ENCODE results near the gene ZNF644.
"Not testable (repeated sequence)": the region's sequence is repeated elsewhere in the genome, so short reads cannot be mapped to it uniquely, and the experiment has no call there.

Gene ZNF644

DNA sequence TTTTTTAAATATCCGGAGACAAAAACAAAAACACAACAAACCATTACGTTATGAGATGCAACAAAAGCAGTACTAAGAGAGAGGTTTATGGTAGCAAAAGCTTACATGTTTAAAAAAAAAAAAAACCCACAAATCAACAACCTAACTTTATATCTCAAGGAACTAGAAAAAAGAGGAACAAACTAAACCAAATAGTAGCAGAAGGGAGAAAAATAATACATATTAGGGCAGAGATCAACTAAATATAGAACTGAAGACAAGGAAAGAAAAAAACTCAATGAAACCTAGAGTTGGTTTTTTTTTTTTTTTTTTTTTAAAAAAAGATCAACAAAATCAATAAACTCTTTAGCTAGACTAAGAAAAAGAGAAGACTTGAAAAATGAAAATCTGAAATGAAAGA, 34.9 kb downstream of the ZNF644 start:
- DNase-seq (ENCODE audit: low read depth), result no peak

- no peak for DNase-seq (ENCODE audit: low read depth)
Observed at GRCh38 chr1:90977522-90977921, 44.3 kb downstream of the ZNF644 start.

GRCh38 chr1:90973897-90974798, 47.7 kb downstream of the ZNF644 start:
- peak; percentile 6 for DNase-seq (ENCODE audit: low read depth)

DNA sequence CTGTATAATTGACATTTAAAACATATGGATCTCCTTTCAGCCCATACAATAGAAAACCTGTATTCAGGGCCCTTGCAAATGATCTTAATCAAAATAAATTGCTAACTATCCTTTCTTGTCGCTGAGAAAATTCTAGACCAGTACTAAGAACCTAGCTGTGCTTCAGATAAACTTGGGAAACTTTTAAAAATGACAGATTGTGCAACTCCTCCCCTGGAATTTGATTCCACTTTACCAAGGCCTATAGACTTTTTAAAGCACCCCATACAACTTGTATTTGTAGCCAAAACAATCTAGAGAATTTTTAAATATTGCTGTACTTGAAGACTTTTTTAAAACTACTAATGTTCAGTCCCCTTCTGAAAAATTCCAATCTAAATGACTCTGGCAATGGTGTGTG, 51.6 kb downstream of the ZNF644 start:
- no peak for DNase-seq (ENCODE audit: low read depth)

DNA sequence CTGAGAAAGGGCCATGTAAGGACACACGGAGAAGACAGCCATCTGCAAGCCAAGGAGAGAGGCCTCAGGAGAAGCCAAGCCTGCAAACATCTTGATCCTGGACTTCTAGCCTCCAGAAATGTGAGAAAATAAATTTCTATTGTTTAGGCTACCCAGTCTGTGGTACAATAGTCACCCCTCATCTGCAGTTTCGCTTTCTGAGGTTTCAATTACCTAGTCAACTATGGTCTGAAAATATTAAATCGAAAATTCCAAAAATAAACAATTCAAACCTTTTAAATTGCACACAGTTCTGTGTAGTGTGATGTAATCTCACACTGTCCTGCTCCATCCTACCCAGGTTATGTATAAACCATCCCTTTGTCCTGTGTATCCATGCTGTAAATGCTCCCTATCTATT, 52.6 kb downstream of the ZNF644 start:
- no peak for DNase-seq (ENCODE audit: low read depth)

DNA sequence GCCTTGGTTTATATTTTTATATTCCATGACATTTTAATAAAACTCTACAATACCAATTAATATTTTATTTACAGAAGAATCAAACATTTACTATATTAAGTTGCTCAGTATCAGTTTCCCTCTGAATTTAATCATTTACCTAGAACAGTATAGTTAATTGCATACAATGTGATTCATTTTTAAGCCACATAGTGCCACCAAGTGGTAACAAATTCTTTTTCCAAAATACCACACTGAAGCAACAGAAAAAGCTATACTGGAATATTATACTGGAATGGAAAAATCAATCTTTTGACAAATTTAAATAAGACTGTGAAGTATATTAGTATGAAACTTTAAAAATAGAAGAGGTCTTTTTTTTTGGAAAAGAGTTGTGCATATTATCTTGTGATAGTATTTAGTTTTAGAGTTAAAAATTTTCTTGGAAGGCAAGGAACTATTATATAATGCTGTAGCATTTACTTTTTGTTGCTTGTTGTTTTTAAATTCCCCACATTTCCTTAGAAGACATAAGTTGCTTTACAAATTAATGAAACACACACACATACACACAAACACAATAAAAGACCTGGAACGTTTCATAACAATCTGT, 57.3 kb downstream of the ZNF644 start:
- peak; percentile 6 for DNase-seq (ENCODE audit: low read depth)

DNA sequence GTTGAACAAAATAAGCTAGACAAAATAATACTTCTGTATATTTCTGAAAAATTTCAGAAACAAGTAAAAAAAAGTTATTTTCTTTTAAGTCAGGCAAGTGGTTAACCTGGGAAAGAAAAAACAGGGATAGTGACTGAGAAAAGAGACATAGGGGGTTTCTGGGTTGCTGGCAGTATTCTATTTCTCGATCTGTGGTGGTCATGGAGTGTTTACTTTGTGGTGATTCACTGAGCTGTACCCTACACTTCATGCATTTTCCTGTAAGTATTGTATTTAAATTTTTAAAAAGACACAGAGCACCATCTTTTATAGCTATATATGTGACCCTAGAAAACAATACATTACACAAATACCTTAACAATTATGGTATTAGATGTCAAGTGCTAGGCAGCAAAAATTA, 58.2 kb downstream of the ZNF644 start:
- DNase-seq (ENCODE audit: low read depth), result no peak

- DNase-seq (ENCODE audit: low read depth), result no peak
Observed at GRCh38 chr1:90963236-90963635, 58.6 kb downstream of the ZNF644 start.

DNA sequence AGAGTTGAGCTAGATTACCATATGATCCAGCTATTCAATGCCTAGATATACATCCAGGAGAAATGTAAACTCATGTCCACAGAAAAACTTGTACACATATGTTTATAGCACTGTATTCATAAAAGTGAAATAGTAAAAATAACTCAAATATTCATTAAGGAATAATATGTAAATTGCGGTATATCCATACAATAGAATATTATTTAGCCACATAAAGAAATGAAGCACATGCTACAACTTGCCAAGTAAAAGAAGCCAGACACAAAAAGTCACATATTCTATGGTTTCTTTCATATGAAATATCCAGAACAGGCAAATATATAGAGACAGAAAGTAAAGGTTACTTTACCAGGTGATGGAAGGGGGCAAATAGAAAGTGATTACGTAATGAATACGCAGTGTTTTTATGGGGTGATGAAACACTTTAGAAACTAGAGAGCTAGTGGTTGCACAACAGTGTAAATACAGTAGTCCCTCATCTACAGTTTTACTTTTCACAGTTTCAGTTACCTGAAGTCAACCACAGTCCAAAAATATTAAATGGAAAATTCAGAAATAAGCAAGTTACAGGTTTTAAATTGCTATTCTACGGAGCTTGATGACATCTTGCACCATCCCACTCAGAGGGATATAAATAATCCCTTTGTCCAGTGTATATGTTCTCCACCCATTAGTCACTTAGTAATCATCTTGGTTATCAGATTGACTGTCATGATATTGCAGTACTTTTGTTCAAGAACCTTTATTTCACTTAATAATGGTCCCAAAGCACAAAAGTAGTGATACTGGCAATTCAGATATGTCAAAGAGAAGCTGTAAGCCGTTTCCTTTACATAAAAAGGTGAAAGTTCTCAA, 62.3 kb downstream of the ZNF644 start:
- peak; percentile 13 for DNase-seq (ENCODE audit: low read depth)

DNA sequence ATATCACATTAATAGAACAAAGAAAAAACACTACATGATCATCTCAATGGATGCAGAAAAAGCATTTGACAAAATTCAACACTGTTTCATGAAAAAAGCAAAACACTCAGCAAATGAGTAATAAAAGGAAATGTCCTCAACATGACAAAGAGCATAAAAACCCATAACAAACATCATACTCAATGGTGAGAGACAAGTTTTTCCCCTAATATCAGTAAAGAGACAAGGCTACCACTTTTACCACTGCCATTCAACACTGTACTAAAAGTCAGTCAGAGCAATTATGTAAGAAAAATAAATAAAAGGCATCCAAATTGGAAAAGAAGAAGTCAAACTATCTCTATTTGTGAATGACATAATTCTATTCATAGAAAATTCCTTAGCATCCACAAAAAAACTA, 64.3 kb downstream of the ZNF644 start:
- no peak for DNase-seq (ENCODE audit: low read depth)

- no peak for DNase-seq (ENCODE audit: low read depth)
Observed at GRCh38 chr1:90955769-90956168, 66.1 kb downstream of the ZNF644 start.

DNA sequence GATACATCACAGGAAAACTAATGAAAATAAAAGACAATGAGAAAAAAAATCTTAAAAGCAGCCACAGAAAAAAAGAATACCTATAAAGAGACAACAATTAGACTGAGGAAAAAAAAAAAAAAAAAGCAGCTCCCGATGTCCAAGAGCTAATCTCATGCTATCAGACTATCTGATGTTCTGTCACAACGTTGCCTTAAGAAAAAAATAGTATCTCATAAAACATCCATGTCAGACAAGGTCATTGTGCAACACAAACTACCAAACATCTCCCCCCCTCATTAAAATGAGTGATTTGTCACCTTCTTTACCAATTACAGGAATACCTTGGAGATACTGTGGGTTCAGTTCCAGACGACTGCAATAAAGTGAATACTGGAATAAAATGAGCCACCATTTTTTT, 68.9 kb downstream of the ZNF644 start:
- DNase-seq (ENCODE audit: low read depth), result no peak

- no peak for DNase-seq (ENCODE audit: low read depth)
Observed at GRCh38 chr1:90951009-90951408, 70.8 kb downstream of the ZNF644 start.

DNA sequence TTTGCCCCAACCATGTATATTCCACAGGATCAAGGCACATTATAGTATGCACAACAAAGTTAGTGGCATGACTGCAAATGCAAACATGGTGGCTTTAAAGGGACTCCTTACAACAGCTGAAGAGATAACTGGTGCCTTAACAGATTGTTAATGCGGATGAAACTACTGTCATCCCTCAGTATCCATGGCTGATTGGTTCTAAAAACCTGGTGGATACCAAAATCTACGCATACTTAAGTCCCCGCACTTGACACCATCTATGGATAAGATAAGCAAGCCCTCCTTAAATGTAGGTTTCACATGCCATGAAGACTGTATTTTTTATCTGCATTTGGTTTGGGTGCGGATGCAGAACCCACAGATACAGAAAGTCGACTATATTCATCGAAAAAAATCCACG, 73.5 kb downstream of the ZNF644 start:
- no peak for DNase-seq (ENCODE audit: low read depth)

DNA sequence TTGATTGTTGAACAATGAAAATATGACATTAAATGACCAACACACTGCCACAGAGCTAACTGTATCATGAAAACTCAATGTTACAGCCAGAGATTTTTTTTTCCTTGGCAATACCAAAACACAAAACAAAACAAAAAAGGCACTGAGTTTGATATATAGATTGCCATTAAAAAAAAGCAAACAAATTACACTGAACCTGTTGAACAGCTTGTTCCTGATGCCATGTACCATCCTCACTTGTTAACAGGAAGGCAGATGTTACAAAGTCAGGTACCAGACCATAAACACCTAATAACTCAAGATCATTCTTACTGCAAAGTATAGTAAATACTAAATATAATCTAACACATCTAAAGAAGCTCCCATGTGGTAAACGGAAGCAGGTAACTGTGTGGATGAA, 75.2 kb downstream of the ZNF644 start:
- no peak for DNase-seq (ENCODE audit: low read depth)

GRCh38 chr1:90945287-90945686, 76.5 kb downstream of the ZNF644 start:
- no peak for DNase-seq (ENCODE audit: low read depth)

DNA sequence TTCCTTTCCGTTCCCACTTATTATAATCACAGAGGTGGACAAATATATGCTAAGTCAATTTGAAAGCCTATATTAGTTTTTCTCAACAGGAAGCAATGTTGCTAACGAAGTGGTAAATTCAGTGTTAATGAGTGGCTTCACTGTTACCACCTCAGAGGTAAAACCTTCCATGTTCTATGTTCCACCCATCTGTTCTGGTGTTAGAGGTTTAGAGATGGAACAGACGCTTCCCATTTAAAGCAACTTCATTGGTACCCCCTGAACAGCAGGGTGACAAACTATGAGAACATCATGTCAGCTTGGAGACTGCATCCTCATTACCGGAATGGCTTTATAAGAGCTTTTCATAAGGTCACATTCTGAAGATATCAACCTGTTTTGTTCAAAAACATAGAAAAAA, 77.9 kb downstream of the ZNF644 start:
- no peak for DNase-seq (ENCODE audit: low read depth)

DNA sequence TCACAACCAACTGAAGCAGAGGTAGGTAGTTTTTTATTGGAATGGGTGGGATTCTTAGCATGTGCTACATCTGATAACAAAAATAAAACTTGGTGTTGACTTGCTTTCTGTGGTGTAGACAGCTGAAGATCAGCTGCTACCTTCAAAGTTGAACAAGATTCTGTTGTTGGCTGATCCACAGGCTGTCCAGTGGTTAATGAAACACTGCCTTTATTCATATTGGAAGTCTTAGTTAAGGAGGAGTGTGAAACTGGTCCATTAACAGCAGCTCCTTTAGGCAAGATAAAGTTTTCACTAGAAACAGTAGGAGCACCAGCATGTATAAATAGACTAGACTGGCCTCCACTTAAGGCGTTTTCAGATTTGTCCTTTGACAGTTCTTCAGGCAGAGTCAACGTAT, 81.1 kb downstream of the ZNF644 start:
- DNase-seq (ENCODE audit: low read depth), result no peak

DNA sequence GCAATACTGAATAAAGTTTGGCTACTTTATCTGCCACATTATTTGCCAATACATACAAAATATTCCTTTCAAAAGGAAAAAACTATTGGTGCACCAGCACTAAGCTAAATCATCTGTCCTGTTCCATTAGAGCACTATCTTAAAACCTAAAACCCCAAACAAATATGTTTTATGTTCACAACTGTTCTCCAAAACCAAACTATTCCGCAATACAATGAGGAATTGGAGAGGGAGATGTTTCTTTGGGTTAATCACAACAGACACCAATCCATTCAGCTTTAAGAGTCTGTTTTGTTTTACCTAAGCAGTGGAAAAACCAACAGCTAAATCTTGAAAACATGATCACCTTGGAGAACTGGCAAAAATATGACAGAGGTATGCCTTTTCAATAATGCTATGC, 85.1 kb downstream of the ZNF644 start:
- DNase-seq (ENCODE audit: low read depth), result no peak

- no peak for DNase-seq (ENCODE audit: low read depth)
Observed at GRCh38 chr1:90936061-90936460, 85.8 kb downstream of the ZNF644 start.

GRCh38 chr1:90928231-90928630, 93.6 kb downstream of the ZNF644 start:
- DNase-seq (ENCODE audit: low read depth), result not testable (repeated sequence)

GRCh38 chr1:90927674-90928073, 94.2 kb downstream of the ZNF644 start:
- not testable (repeated sequence) for DNase-seq (ENCODE audit: low read depth)

GRCh38 chr1:90926971-90927370, 94.9 kb downstream of the ZNF644 start:
- no peak for DNase-seq (ENCODE audit: low read depth)

Measured in fibroblast of gingiva (primary cell).